Activated CD8-positive, alpha-beta memory T cell treated with anti-CD3 and anti-CD28 coated beads for 36 hours (primary cell): ENCODE results near the gene BEND6. TPM values are rescaled to one million over a fixed set of nuclear protein-coding genes. Genes with fewer than 3 reads are reported as not detected.

Experiments used
- CTCF ChIA-PET: fragments of 350-600 bp; sonication (Branson Sonifier 250); formaldehyde crosslinking; loops from one replicate; lab custom pipeline; 2021; ENCODE audit warnings: antibody characterized with exemption; lab: Charles Lee
- POLR2A ChIA-PET: fragments of 350-600 bp; sonication (Branson Sonifier 250); formaldehyde crosslinking; loops from one replicate; lab custom pipeline; 2021; ENCODE audit warnings: antibody characterized with exemption; lab: Charles Lee
- total RNA-seq, 2 experiments: library from RNA; stranded (reverse); gene quantifications; one replicate each; pipeline ENCODE4 v1.2.3, GENCODE V29; 2021

Gene BEND6, protein sequence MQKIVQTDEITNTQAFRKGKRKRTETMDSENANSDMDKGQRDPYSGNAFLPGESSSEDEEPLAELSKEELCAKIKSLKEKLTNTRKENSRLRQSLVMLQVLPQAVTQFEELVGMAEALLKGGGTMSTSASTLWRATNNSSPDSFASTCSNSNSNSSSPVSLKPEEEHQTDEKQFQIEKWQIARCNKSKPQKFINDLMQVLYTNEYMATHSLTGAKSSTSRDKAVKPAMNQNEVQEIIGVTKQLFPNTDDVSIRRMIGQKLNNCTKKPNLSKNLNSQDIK
- total RNA-seq: not detected

DNA sequence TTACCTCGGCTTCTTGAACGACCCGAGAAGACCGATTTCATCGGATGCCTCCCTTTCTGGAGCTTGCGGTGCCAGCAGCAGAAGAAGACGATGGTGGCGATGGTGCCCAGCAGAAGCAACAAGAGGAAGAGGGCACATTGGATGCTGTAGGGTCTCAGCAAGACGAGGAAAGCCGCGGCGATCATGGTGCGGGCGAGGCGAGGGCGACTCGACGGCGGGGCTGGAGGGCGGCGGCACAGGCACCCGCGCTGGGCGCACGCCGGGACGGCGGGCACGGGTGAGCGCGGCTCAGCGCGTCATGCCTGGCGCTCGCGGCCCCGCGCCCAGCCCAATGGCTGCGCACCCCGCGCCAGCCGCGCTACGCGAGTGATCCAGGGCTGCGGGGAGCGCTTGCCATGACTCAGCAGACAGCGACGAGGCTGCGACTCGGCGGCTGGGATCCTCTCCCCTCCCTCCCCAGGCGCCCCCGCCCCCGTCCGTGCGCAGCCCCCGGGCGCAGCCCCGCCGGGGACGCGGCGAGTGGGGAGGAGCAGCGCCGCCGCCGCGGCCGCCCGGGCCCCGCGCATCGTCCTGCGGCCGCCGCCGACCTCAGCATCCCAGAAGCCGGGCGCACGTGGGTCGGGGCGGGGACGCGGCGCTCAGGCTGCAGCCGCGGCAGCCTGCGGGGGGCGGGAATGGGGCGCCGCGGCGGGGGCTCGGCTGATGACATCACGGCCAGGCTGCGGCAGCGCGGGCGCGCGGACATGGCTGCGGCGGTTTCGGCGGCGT, at the start of gene BEND6:
Gene BEND6 (plus strand): TSS at position 705 of the 768 bp plus-strand sequence. CDS start 26,704 bp downstream, outside the sequence.
- ChIA-PET POLR2A (no interaction called here), CTCF (interaction anchor here (0.6 to 1.7 kb wide), 3 partner anchors 53 to 263 kb away, joined by 3 to 5 read pairs (median 5); no protein-coding TSS in a partner anchor)

DNA sequence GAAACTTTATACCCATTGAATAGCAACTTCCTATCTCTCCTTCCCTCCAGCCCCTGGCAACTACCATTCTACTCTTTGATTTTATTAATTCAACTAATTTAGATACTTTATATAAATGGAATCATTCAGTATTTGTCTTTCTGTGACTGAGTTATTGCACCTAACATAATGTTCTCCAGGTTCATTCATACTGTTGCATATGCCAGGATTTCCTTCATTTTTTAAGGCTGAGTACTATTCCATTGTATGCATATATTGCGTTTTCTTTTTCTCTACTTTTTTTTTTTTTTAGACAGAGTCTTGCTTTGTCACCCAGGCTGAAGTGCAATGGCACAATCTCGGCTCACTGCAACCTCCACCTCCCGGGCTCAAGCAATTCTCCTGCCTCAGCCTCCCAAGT, 49.5 kb upstream of the BEND6 start:
- ChIA-PET CTCF (interaction anchor here (0.9 to 1.4 kb wide), 2 partner anchors 136 to 408 kb away, joined by 3 to 4 read pairs; no protein-coding TSS in a partner anchor), POLR2A (no interaction called here)

- CTCF ChIA-PET: no interaction called here
- POLR2A ChIA-PET: no interaction called here
Observed at GRCh38 chr6:56906752-56907151, 48.2 kb upstream of the BEND6 start.

- ChIA-PET CTCF (no interaction called here), POLR2A (no interaction called here)
Observed at GRCh38 chr6:56909115-56909907, 45.6 kb upstream of the BEND6 start.

DNA sequence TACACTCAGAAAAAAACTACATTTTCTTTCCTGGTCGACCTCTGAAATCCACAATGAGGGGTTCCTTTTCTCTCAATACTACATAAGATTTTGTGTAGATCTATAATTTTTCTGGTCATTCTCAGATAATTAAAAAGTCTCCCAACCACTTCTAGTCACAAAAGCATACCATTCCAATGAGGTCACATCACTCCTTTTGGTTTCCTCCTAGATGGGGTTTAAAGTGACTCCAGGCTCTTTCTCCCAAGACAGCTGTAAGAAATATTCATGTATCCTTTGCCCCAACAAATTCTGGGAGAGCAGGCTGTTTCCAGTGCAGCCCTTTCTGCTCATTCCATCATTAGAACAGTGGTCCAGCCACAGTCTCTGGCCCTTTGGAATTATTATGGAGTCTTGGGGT, 43.1 kb upstream of the BEND6 start:
- ChIA-PET CTCF (no interaction called here), POLR2A (no interaction called here)

GRCh38 chr6:56913285-56914074, 41.4 kb upstream of the BEND6 start:
- CTCF ChIA-PET: no interaction called here
- POLR2A ChIA-PET: no interaction called here

GRCh38 chr6:56914798-56915658, 39.9 kb upstream of the BEND6 start:
- POLR2A ChIA-PET: no interaction called here
- CTCF ChIA-PET: interaction anchor here (1.0 kb wide), 1 partner anchor 10 kb away, joined by 3 read pairs; no protein-coding TSS in a partner anchor

DNA sequence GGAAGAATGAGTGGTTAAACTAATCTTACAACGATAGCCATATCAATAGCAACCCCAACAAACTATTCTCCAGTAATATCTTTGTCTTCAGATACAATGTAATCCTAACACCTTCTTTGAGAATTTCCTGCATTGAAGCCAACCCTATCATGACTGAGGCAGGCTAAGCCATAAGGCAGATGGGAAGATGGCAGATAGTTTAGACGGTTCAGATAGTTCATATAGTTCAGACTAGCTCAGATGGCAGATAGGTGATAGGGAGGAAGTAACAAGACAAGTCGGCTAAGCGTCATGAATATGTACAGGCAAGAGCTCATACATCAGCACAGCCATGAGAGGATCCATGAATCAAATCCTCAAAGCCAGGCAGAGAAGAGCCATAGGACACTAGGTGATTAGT, 39.1 kb upstream of the BEND6 start:
- CTCF ChIA-PET: no interaction called here

GRCh38 chr6:56916849-56917551, 37.9 kb upstream of the BEND6 start:
- CTCF ChIA-PET: no interaction called here
- POLR2A ChIA-PET: no interaction called here

More for the DNA sequence above, 39.1 kb upstream of the BEND6 start:
- POLR2A ChIA-PET: no interaction called here

GRCh38 chr6:56922645-56923044, 32.3 kb upstream of the BEND6 start:
- ChIA-PET CTCF (interaction anchor here (1.3 kb wide), 1 partner anchor 17 kb away, joined by 5 read pairs; no protein-coding TSS in a partner anchor), POLR2A (no interaction called here)

- ChIA-PET CTCF (interaction anchor here (1.3 kb wide), 1 partner anchor 16 kb away, joined by 5 read pairs; no protein-coding TSS in a partner anchor), POLR2A (no interaction called here)
Observed at GRCh38 chr6:56923565-56923964, 31.3 kb upstream of the BEND6 start.

DNA sequence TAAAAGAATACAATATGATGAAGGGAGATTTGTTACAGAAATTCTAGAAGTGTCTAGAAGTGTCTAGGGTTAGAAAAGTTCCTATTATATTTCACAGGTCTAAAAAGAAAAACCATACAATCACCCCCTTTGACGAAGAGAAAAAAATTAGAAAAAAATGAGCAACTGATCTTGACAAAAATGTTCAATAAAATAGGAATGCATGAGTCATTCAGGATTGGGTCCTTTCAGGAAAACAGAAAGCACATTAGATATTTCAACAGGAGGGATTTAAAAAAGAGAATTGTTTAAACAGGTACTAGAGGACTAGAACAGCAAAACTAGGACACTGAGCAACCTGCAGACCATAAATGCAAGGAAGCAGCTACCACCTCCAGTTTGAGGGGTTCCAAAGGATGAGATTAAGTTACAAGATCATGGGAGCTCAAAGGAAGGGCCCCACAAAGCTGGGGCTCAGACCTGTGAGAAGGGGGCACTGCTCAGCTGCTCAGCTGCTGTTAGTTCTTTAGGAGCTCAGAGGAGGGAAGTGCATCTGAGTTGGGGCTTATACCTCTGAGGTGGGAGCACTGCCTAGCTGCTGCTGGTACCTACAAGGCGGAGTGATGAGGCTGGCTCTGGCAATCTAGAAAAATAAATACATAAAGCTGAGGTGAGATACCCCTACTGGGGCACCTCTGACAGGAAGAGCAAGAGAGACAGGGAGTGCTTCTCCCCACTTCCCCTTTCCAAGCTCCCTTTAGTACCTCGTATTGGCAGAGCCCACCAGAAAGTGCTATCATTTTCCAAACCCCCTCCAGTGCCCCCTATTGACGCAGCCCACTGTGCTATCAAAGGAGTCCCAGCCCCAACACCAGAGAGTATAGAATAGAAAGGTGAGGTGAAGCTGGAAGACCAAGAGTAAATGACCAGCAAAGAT, 27.1 kb upstream of the BEND6 start:
- CTCF ChIA-PET: no interaction called here
- POLR2A ChIA-PET: no interaction called here

- ChIA-PET CTCF (no interaction called here), POLR2A (no interaction called here)
Observed at GRCh38 chr6:56930846-56931245, 24.1 kb upstream of the BEND6 start.

DNA sequence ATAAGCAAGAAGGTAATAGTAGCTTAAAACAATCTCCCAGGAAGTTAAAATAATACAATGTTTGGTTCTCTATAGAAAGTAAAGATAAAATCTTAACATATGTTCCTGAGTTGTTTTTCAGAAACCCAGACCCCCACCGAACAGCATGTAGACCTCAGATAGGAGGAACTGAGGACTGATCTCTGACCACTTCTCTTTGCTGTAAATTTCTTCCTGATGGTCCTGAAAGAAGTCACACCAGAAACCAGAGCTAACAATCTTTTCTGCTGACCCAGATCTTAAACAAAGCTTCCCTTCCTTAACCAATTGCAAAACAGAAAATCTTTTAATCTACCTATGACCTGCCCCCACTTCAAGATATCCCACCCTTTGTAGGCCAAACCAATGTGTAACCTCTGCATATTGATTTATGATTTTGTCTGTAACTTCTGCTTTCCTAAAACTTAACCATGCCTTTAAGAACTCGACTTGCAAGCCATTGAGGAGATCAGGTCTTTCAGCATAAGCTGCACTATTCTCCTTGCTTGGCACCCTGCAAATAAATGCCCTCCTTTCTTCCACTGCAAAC, 21.9 kb upstream of the BEND6 start:
- POLR2A ChIA-PET: no interaction called here
- CTCF ChIA-PET: no interaction called here

DNA sequence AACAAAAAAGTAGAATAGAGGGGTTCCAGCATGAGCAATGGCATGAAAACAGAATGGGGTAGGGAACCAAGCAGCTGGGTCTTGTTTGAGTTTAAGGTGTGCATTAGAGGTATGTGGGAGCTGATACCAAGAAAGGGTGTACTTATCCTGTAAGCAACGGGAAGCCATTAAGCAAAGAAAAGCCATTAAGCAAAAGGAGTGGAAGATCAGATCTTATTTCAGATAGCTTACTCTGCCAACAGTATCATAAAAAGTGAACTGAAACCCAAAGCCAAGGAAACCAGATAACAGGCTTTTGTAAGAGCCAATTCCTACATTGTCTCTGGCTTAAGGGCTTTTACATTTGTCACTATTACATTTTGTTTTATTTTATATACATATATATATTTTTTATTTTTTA, 21.3 kb upstream of the BEND6 start:
- ChIA-PET POLR2A (no interaction called here), CTCF (no interaction called here)

DNA sequence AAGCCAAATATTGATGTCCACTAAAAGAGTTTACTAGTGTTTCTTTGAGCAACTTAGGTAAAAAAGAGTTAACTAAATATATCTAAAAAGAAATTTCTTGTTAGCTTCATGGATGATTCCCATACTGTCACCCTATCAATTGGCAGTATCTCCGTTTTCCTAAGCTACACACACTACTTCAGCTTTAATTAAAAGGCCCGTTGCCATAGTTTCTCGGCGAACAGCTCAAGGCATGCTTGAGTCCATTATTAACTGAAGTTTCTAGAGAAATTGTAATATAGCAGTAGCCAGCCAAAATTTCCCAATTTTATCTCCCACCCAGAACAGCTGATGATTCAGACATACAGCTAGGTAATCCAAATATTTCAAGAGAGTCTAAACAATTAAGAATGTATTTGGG, 20.0 kb upstream of the BEND6 start:
- CTCF ChIA-PET: interaction anchor here (1.5 kb wide), 1 partner anchor 31 kb away, joined by 3 read pairs; no protein-coding TSS in a partner anchor
- POLR2A ChIA-PET: no interaction called here
